A549 (cell line): Measurements from ENCODE around the gene WTIP.

ENCODE experiments used
- MAX ChIP-seq: IDR thresholded peaks from 2 replicates; pipeline ENCODE4 v1.6.1; 2012
- POLR2A ChIP-seq: IDR thresholded peaks from 2 replicates; pipeline ENCODE4 v1.6.1; 2012; ENCODE audit warnings: mild to moderate bottlenecking, low read length
- REST ChIP-seq: fragments of 200-600 bp; sonication (generic); IDR thresholded peaks from 2 replicates; pipeline ENCODE4 v1.6.1; 2016; ENCODE audit warnings: antibody characterized with exemption, mild to moderate bottlenecking, moderate library complexity
- RNF2 ChIP-seq: fragments of 200-600 bp; sonication (generic); IDR thresholded peaks from 2 replicates; pipeline ENCODE4 v1.6.1; 2016; ENCODE audit warnings: low read depth, mild to moderate bottlenecking, antibody characterized with exemption, moderate library complexity, borderline replicate concordance

GRCh38 chr19:34502582-34503411 lies 21.2 kb downstream of the WTIP start:
- TF ChIP-seq REST (no peak), MAX (no peak), POLR2A (no peak), RNF2 (no peak)
